NT2/D1 (cell line): ENCODE results near the gene TIGD7.

Experiments used
- SUZ12 ChIP-seq: IDR thresholded peaks from 2 replicates; pipeline ENCODE4 v1.6.1; 2011; ENCODE audit not compliant: insufficient read length, insufficient read depth; ENCODE audit errors: extremely low read depth
- ZNF274 ChIP-seq: IDR thresholded peaks from 2 replicates; pipeline ENCODE4 v1.6.1; 2011; ENCODE audit warnings: mild to moderate bottlenecking, low read depth, low read length

DNA sequence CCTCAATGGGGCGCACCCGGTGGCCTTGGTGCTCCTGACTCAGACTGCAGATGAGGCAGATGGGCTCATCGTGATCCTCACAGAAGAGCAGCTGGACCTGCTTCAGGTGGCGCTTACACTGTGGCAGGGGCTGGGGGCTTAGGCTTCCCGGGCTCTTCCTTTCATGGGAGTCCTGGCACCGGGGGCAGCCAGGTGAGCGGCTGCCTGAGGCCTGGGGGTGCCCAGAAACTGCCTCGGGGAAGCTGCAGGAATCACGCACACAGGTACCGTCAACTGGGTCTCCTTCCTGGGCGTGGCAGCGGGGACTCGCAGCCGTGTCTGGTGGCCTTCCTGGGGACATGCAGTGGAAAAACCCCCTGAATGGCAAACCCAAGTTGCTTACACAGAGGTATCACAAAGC, 55.8 kb downstream of the TIGD7 start:
- TF ChIP-seq ZNF274 (no peak), SUZ12 (no peak)
